Mesodermal cell (in vitro differentiated cells): Measurements from ENCODE around the gene TARS3.

Source experiments
- H3K27ac ChIP-seq: 2 replicates; pipeline ENCODE4 v1.7.0; 2013; ENCODE audit warnings: mild to moderate bottlenecking, low read depth, low read length, moderate library complexity; ENCODE audit not compliant: severe bottlenecking
- H3K36me3 ChIP-seq: 2 replicates; pipeline ENCODE4 v1.7.1; 2013; ENCODE audit warnings: mild to moderate bottlenecking, low read length, moderate library complexity; ENCODE audit not compliant: control insufficient read depth, insufficient read depth
- H3K4me1 ChIP-seq: one replicate; pipeline ENCODE4 v1.7.1; 2013; ENCODE audit warnings: mild to moderate bottlenecking, low read length; ENCODE audit not compliant: insufficient read depth, control insufficient read depth, poor library complexity, severe bottlenecking
- H3K4me3 ChIP-seq: 2 replicates; pipeline ENCODE4 v1.7.0; 2013; ENCODE audit warnings: low read length, control low read depth, mild to moderate bottlenecking; ENCODE audit not compliant: insufficient read depth, poor library complexity, severe bottlenecking; ENCODE audit errors: extremely low read depth
- H3K9me3 ChIP-seq: 2 replicates; pipeline ENCODE4 v1.7.1; 2013; ENCODE audit warnings: mild to moderate bottlenecking, low read length, moderate library complexity; ENCODE audit not compliant: control insufficient read depth
- WGBS, 2 experiments: methylation state at CpG; one replicate each; pipeline ENCODE4 v1.1.5; 2013; ENCODE audit warnings: missing lambda C conversion rate in 2 of 2; ENCODE audit not compliant: insufficient coverage in 2 of 2; 5-methylcytosine and 5-hydroxymethylcytosine counted together

TARS3 gene

DNA sequence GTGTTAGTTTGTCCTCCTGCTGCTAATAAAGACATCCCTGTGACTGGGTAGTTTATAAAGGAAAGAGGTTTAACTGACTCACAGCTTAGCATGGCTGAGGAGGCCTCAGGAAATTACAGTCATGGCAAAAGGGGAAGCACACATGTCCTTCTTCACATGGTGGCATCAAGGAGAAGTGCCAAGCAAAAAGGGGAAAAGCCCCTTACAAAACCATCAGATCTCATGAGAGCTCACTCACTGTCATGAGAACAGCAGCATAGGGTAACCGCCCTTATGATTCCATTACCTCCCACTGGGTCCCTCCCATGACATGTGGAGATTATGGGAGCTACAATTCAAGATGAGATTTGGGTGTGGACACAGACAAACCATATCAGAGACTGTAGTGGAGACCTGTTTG is 99.1 kb downstream of the TARS3 start:
- no CpG with 5 or more reads among the region's 1 CpG for WGBS, 2 experiments
- H3K4me1 ChIP-seq: no peaks in the 10 kb centered on the region

DNA sequence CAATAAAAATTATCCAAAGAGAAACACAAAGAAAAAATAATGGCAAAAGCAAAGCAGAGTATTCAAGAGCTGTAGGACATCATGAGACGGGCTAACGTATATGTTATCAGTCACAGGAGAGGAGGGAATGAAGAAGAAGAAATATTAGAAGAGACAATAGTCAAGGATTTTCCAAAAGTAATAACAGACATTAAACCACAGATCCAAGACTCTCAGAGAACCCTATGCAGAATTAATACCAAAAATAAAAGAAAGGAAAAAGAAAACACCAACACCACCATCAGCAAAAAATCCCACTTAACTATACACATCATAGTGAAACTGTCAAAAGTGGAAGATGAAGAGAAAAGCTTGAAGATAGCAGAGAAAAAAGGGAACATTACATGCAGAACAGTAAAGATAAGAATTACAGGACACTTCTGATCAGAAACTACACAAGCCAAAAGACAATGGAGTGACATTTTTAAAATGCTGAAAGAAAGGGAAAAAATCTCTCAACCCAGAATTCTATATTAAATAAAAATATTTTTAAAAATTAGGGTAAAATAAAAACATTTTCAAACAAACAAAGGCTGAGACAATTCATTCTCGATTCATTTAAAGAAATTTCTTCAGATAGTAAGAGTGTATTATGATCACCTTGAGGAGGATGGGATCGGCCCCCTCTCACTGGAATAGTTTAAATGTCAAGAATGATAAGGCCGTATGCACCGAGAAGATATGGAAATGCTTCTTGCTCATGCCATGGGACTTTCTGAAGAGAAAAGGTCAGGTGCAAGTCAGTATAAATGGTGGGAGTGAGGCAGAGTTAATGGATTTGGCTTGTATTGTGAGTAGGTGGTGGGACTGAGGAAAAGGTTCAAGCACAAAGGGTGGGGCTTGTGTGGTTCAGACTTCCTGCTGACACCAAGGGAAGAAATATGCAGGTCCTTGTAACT is 100.6 kb downstream of the TARS3 start:
- Histone ChIP-seq H3K4me1 (no peaks in the 10 kb centered on the region), H3K36me3 (peaks cover 10% of the 10 kb centered on the region), H3K4me3 (no peak overlapping the region), H3K9me3 (peaks cover 12% of the 10 kb centered on the region), H3K27ac (no peak overlapping the region)
- 89 to 97% methylated on average over 3 of the region's 6 CpGs for whole genome bisulfite sequencing, 2 experiments

More for the DNA sequence above, 99.1 kb downstream of the TARS3 start:
- H3K9me3 ChIP-seq: peaks cover 12% of the 10 kb centered on the region
- peaks cover 10% of the 10 kb centered on the region for H3K36me3 ChIP-seq
- no peak overlapping the region for H3K4me3 ChIP-seq
- no peak overlapping the region for H3K27ac ChIP-seq

DNA sequence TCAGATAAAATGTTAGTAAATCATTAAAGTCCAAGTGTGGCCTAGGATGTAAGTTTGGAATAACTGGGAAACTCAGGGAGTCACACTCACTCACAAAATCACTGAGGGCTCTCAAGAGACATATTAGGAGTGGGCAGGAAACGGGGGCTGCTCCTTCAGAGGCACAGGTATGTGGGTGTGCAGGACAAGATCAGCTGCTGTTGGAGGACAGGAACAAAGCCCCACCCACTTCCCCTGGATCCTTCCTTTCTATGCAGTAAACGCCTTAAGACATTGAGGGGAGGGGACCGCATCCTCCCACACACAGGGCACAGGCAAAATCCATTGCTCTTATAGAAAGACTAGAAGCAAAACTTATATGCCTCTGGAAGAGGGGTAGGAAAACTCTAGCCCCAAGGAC is 102.3 kb downstream of the TARS3 start:
- Histone ChIP-seq H3K27ac (no peak overlapping the region), H3K4me3 (no peak overlapping the region), H3K36me3 (peaks cover 10% of the 10 kb centered on the region), H3K4me1 (peaks cover 3% of the 10 kb centered on the region), H3K9me3 (peaks cover 12% of the 10 kb centered on the region)
- WGBS, 2 experiments: no CpG with 5 or more reads among the region's 3 CpGs

DNA sequence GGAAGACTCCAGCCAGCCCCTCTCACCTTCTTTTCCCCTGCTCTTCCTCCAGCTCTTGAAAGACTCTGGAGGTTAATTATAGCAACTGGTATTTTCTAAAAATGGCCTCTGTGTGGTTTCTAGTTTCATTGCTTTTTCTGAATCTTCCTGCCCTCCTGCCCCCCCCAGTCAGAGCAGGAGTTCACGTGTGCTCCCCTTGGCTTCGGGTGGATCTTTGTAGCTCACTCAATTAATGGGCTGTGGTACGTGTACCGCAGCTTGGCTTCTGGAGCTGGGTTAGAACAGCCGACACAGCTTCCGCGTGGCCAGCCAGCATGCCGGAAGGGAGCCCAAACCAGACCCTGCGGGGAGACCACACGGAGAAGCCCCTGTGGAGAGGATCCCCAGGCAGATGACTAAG is 103.6 kb downstream of the TARS3 start:
- Histone ChIP-seq H3K27ac (no peak overlapping the region), H3K4me3 (no peak overlapping the region), H3K9me3 (peaks cover 12% of the 10 kb centered on the region), H3K4me1 (peaks cover 12% of the 10 kb centered on the region), H3K36me3 (peaks cover 7% of the 10 kb centered on the region)
- WGBS, 2 experiments: 94 to 98% methylated on average over 2 to 8 of the region's 10 CpGs

DNA sequence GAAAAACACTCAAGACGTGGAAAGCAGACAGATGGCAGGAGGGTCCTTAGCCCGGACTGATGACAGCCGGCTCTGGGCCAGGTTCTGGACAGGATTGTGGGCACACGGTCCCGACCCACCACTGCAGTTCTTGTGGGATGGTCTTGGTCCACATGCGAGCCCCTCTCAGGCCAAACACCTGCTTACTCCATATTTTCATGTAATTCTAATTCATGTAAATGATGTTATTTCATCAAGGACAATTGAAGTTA is 104.7 kb downstream of the TARS3 start:
- WGBS, 2 experiments: 73 to 94% methylated on average over 3 to 4 of the region's 6 CpGs
- Histone ChIP-seq H3K4me3 (no peak overlapping the region), H3K36me3 (peaks cover 4% of the 10 kb centered on the region)

DNA sequence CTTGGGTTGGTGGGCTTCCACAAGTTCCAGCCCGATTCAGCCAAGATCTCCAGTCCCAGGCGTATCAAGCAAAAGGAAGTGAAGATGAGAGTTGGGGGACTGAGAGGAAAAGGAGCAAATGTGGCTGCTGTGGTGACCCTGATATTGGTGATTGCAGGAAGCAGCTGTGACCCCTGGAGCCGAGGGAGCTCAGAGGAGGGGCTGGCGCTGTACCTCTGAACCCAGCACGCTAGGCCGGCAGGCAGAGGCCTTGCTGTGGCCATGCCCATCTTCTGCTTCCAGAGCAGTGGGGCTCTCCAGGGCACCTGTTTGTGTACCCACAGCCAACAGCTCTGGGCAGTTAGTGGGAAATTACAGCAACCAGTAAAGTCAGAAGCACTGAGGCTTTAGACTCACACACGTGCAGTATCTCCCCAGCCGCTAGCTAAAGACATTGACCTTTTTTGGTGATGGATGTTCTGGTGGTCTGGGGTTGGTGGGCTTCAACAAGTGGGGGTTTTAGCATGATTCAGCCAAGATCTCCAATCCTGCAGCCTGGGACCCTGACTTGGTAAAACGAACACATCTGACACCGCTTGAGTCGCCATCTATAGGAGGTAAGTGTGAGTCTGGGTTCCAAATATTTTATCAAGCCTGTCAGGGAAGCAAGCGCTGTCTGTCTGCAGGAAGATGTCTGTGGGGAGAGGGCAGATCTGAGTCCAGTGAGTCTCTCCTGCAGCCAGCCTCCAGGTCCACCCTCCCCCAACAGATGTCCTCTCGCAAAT is 105.2 kb downstream of the TARS3 start:
- Histone ChIP-seq H3K27ac (no peak overlapping the region), H3K36me3 (peaks cover 2% of the 10 kb centered on the region), H3K4me3 (no peak overlapping the region), H3K9me3 (peaks cover 2% of the 10 kb centered on the region), H3K4me1 (peaks cover 12% of the 10 kb centered on the region)
- WGBS, 2 experiments: 84 to 94% methylated on average over 8 to 12 of the region's 13 CpGs

More for the DNA sequence above, 104.7 kb downstream of the TARS3 start:
- Histone ChIP-seq H3K9me3 (peaks cover 5% of the 10 kb centered on the region), H3K27ac (no peak overlapping the region), H3K4me1 (peaks cover 12% of the 10 kb centered on the region)

DNA sequence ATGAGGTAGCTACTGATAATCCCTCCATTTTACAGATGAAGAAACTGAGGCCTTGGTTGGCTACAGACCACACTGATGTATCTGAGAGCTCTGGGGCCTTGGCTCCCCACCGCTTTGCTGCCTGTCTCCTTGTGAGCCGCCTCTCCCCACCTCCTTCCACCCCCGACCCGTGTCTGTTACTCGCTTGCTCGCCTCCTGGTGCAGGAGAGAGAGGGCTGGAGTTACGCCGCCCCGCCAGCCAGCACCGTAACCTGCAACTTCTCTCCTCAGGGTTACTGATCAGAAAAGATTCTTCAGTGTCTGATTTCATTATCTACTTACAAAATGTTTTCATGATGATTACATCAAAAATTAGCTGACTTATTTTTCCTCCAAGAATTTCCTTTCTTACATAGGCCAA is 106.2 kb downstream of the TARS3 start:
- no peak overlapping the region for H3K27ac ChIP-seq
- 79 to 95% methylated on average over 6 to 7 of the region's 10 CpGs for WGBS, 2 experiments
- H3K9me3 ChIP-seq: no peaks in the 10 kb centered on the region
- H3K4me1 ChIP-seq: peaks cover 12% of the 10 kb centered on the region
- H3K36me3 ChIP-seq: no peaks in the 10 kb centered on the region
- H3K4me3 ChIP-seq: no peak overlapping the region

DNA sequence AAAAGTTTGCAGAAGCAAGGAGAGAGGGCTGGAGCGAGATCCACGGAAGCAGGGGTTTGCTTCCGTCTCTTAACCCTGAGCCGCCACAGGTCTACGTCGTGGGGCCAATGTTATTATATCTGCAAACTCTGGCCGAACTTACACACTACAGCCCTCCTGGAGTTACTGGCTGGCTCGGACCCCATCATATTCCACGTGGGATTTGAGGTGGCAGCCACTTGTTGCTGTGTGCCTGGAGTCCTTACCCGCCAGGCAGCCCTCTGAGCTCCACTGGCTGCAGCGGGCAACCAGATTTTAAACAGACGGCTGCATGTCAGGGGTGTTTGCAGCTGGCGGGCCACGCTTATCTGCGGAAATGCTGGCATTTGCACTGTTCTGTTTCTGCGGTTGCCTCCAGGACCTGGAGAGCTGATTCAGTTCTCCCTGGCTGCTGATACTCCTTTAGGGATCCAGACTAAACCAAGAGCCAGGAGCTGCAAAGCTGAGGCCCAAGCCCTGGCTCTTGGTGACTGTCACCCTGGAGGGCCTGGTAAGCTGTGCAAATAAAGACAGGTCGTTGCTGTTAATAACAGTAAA is 106.8 kb downstream of the TARS3 start:
- H3K9me3 ChIP-seq: no peaks in the 10 kb centered on the region
- peaks cover 12% of the 10 kb centered on the region for H3K4me1 ChIP-seq
- no peak overlapping the region for H3K4me3 ChIP-seq
- no peak overlapping the region for H3K27ac ChIP-seq
- no peaks in the 10 kb centered on the region for H3K36me3 ChIP-seq
- WGBS, 2 experiments: 91 to 93% methylated on average over 15 to 17 of the region's 17 CpGs

DNA sequence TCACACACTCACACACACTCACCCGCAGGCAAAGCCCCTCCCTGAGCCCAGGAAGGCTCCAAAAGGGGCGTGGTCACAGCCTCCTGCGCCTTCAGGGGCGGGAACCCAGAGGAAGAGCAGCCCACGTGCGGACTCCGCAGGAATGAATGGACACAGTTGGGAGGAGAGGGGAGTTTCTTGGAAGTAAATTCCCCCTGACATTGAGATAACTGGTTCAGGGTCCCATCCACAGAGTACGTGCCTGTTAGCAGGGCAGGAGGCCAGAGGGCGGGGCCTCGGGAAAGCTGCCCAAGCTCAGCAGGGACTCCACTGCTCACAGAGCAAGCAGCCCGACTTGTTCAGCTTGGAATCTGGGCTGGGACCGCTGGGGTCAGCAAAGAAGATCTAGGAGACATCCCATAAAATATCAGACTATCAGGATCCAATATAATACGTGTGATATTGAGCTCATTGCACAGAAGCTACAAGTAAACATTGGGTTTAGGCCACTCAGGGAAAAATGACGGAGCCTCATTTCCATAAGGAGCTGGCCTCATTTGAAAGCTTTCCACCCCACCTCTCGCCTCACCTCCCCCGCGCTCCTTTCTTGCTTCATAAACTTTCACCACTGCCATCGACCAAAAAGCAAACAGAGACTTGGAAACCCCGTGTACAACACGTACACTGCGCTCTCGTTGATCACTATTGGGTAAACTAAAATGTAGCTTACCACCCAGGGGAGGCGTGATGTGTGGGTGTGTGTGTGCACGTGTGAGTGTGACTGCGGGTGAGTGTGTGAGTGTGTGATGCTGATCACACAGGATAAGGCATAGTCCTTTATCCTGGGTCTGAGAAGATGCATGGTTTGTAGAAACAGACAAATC is 108.1 kb downstream of the TARS3 start:
- Histone ChIP-seq H3K36me3 (no peaks in the 10 kb centered on the region), H3K4me3 (peak overlapping the region; percentile 8), H3K4me1 (peaks cover 12% of the 10 kb centered on the region), H3K27ac (no peak overlapping the region), H3K9me3 (no peaks in the 10 kb centered on the region)
- WGBS, 2 experiments: 25 to 41% methylated on average over 15 to 22 of the region's 25 CpGs

DNA sequence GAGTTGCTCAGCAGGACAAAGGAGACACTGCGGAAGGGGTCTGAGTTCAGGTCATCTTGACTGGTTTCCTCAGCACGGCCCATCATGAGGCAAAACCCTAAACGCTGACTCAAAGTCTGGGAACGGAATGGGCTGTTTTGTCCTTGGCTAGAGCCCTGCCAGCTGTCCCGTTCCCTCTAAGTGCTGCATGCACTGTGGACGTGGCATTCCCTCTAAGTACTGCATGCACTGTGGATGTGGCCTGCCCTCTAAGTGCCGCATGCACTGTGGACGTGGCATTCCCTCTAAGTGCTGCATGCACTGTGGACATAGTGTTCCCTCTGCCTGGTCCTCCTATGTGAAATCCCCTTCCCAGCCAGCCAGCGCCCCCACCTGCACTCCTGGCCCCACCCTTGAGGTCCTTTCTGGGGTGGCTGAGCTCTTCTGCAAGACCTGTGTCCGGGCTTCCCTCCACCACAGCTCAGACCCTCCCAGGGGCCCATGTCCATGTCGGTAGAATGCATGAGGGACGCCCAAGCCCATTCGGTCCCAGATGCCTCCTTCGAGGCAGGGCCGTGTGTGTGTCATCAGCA is 108.8 kb downstream of the TARS3 start:
- Histone ChIP-seq H3K9me3 (no peaks in the 10 kb centered on the region), H3K4me3 (peak overlapping the region; percentile 8), H3K27ac (no peak overlapping the region), H3K4me1 (peaks cover 12% of the 10 kb centered on the region), H3K36me3 (no peaks in the 10 kb centered on the region)
- WGBS, 2 experiments: 66 to 89% methylated on average over 10 to 15 of the region's 15 CpGs
